Measurements from ENCODE around the gene KMT2C. TPM values are rescaled to one million over a fixed set of nuclear protein-coding genes. Genes with fewer than 3 reads are reported as not detected.
"Not testable (repeated sequence)": the region's sequence is repeated elsewhere in the genome, so short reads cannot be mapped to it uniquely, and the experiment has no call there.

The KMT2C gene
- total and polyA plus RNA-seq, 10 donors, result 5.3 to 147 (median 107) TPM

DNA sequence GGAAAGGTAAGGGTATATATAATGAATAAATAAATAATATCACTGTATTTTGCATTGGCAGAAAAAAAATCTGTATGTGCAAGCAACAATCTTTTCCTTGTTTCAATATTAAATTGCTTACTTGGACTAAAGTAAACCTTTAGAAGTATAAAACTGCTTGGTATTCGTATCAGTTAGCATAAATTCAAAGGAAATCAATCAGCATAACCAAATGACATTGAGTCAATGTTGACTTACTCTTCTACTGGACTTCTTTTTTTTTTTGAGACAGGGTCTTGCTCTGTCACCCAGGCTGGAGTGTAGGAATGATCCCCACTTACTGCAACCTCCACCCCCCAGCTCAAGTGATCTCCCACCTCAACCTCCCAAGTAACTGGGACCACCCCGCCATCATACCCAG is 42.3 kb upstream of the KMT2C start:
- Histone ChIP-seq H3K27me3 (replicated peaks in 1 of 7) (no peaks in the 10 kb centered on the region), H3K27ac (no peak overlapping the region), H3K36me3 (no peaks in the 10 kb centered on the region), H3K4me1 (no peaks in the 10 kb centered on the region), H3K4me3 (no peak overlapping the region), H3K9me3 (no peaks in the 10 kb centered on the region)
- 89 to 94% (median 94%) methylated on average over 2 of the region's 2 CpGs for WGBS, 5 donors
- intact Hi-C loops (cut with DNase I; ENCODE audit: low total_unique reads), result no loop called here
- DNase-seq, result no peak
- TF ChIP-seq POLR2AphosphoS5 (IDR thresholded peaks at IDR 0.05), result no peak
- TF ChIP-seq, protein P1, sequence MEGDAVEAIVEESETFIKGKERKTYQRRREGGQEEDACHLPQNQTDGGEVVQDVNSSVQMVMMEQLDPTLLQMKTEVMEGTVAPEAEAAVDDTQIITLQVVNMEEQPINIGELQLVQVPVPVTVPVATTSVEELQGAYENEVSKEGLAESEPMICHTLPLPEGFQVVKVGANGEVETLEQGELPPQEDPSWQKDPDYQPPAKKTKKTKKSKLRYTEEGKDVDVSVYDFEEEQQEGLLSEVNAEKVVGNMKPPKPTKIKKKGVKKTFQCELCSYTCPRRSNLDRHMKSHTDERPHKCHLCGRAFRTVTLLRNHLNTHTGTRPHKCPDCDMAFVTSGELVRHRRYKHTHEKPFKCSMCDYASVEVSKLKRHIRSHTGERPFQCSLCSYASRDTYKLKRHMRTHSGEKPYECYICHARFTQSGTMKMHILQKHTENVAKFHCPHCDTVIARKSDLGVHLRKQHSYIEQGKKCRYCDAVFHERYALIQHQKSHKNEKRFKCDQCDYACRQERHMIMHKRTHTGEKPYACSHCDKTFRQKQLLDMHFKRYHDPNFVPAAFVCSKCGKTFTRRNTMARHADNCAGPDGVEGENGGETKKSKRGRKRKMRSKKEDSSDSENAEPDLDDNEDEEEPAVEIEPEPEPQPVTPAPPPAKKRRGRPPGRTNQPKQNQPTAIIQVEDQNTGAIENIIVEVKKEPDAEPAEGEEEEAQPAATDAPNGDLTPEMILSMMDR (IDR thresholded peaks at IDR 0.05 in 8 of 11, conservative IDR thresholded peaks at IDR 0.05 in 3 of 11), result no peak
- no peak for TF ChIP-seq POLR2A (IDR thresholded peaks at IDR 0.05)

DNA sequence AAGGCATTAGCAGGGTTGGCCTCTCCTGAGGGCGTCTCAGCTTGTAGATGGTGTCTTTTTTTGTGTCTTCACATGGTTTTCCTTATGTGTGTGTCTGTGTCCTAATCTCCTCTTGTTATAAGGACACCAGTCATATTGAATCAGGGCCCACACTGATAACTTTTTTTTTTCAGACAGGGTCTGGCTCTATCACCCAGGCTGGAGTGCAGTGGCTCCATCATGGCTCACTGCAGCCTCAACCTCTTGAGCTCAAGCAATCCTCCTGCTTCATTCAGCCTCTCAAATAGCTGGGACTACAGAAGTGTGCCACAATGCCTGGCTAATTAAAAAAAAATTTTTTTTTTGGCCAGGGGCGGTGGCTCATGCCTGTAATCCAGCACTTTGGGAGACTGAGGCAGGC is 41.3 kb upstream of the KMT2C start:
- intact Hi-C loops (cut with DNase I; ENCODE audit: low total_unique reads), result no loop called here
- Histone ChIP-seq H3K4me3 (no peak overlapping the region), H3K36me3 (no peaks in the 10 kb centered on the region), H3K9me3 (peaks cover 0 to 3% (median 0%) of the 10 kb centered on the region in 8 donors), H3K27ac (no peak overlapping the region), H3K27me3 (replicated peaks in 1 of 7) (no peaks in the 10 kb centered on the region), H3K4me1 (no peaks in the 10 kb centered on the region)
- TF ChIP-seq POLR2A (IDR thresholded peaks at IDR 0.05), result no peak
- no peak for DNase-seq
- 87 to 100% (median 94%) methylated on average over 2 of the region's 2 CpGs for WGBS, 5 donors

DNA sequence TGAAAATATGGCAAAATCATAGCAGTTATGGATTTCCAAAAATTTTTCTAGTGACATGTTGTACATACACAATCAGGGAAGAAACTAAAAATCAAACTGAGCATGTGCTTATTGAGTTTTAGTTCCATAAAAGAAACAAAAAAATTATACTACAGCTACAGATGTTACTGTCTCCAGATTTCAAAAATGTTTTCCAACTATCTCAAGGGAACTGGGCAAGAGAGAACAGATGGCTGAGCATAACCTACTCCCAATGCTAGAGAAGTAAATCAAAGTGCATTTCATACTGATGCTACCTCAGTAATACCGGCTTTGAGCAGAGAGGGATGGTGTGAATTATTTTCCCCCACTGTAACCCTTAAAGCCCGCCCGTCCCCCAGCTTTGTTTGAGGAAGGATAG is 40.7 kb upstream of the KMT2C start:
- Histone ChIP-seq H3K27me3 (replicated peaks in 1 of 7) (no peaks in the 10 kb centered on the region), H3K36me3 (no peaks in the 10 kb centered on the region), H3K4me1 (no peaks in the 10 kb centered on the region), H3K9me3 (peaks cover 0 to 8% (median 4%) of the 10 kb centered on the region in 8 donors), H3K4me3 (no peak overlapping the region), H3K27ac (no peak overlapping the region)
- WGBS, 5 donors, result 88 to 98% (median 93%) methylated on average over 3 of the region's 3 CpGs
- DNase-seq, result no peak
- TF ChIP-seq, protein P1 (IDR thresholded peaks at IDR 0.05 in 8 of 11, conservative IDR thresholded peaks at IDR 0.05 in 3 of 11), result no peak
- TF ChIP-seq POLR2A (IDR thresholded peaks at IDR 0.05) (no peak), POLR2AphosphoS5 (IDR thresholded peaks at IDR 0.05) (no peak)
- intact Hi-C loops (cut with DNase I; ENCODE audit: low total_unique reads), result no loop called here

DNA sequence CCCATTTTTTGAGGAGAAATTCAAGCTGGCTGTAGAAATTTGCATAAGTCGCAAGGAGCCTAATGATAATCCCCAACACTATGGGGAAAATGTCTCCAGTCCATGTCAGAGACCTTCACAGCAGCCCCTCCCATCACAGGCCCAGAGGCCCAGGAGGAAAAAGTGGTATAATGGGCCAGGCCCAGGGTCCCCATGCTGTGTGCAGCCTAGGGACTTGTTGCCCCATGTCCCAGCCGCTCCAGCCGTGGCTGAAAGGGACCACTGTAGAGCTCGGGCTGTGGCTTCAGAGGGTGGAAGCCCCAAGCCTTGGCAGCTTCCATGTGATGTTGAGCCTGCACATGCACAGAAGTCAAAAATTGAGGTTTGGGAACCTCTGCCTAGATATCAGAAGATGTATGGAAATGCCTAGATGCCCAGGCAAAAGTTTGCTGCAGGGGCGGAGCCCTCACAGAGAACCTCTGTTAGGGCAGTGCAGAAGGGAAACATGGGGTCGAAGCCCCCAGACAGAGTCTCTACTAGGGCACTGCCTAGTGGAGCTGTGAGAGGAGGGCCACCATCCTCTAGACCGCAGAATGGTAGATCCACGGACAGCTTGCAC is 35.3 kb upstream of the KMT2C start:
- WGBS, 5 donors, result 89 to 99% (median 94%) methylated on average over 6 to 8 of the region's 8 CpGs
- H3K27ac ChIP-seq; DNase-seq; H3K4me1 ChIP-seq; H3K27me3 ChIP-seq (replicated peaks in 1 of 7); intact Hi-C loops (cut with DNase I; ENCODE audit: low total_unique reads); H3K4me3 ChIP-seq; H3K36me3 ChIP-seq: not testable (repeated sequence)
- peaks cover 0 to 19% (median 14%) of the 10 kb centered on the region in 8 donors for H3K9me3 ChIP-seq

DNA sequence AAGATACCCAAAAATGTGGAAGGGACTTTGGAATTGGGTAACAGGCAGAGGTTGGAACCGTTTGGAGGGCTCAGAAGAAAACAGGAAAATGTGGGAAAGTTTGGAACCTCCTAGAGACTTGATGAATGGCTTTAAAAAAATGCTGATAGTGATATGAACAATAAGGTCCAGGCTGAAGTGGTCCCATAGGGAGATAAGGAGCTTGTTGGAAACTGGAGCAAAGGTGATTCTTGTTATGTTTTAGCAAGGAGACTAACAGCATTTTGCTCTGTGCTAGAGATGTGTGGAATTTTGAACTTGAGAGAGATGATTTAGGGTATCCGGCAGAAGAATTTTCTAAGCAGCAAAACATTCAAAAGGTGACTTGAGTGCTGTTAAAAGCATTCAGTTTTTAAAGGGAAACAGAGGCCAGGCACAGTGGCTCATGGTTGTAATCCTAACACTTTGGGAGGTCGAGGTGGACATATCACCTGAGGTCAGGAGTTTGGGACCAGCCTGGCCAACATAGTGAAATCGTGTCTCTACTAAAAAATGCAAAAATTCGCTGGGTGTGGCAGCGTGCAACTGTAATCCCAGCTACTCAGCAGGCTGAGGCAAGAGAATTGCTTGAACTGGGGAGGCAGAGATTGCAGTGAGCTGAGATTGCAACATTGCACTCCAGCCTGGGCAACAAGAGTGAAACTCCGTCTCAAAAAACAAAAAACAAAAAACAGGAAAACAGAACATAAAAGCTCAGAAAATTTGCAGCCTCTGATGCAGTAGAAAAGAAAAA is 34.6 kb upstream of the KMT2C start:
- DNase-seq; H3K27ac ChIP-seq; H3K27me3 ChIP-seq (replicated peaks in 1 of 7); H3K4me1 ChIP-seq; H3K4me3 ChIP-seq; intact Hi-C loops (cut with DNase I; ENCODE audit: low total_unique reads); H3K36me3 ChIP-seq: not testable (repeated sequence)
- peaks cover 0 to 19% (median 14%) of the 10 kb centered on the region in 8 donors for H3K9me3 ChIP-seq
- WGBS, 5 donors, result 76 to 85% (median 81%) methylated on average over 7 of the region's 7 CpGs

DNA sequence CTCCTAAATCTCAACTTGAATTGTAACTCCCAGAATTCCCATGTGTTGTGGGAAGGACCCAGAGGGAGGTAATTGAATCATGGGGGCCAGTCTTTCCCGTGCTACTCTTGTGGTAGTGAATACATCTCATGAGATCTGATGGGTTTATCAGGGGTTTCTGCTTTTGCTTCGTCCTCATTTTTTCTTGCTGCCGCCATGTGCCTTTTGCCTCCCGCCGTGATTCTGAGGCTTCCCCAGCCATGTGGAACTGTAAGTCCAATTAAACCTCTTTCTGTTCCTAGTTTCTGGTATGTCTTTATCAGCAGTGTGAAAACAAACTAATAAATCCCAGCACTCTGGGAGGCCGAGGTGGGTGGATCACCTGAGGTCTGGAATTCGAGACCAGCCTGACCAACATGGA is 33.8 kb upstream of the KMT2C start:
- WGBS, 5 donors, result 90 to 97% (median 93%) methylated on average over 7 of the region's 7 CpGs

More for the DNA sequence above, 33.8 kb upstream of the KMT2C start:
- Histone ChIP-seq H3K4me1 (peaks cover 0 to 12% (median 10%) of the 10 kb centered on the region in 6 donors), H3K9me3 (peaks cover 0 to 19% (median 14%) of the 10 kb centered on the region in 8 donors)
- H3K36me3 ChIP-seq; H3K27ac ChIP-seq; H3K4me3 ChIP-seq; H3K27me3 ChIP-seq (replicated peaks in 1 of 7); DNase-seq: not testable (repeated sequence)
- intact Hi-C loops (cut with DNase I; ENCODE audit: low total_unique reads), result loop anchor here (10.0 kb wide), 1 partner anchor 205 kb away; the partner anchor contains the start of gene XRCC2
